Measurements from ENCODE around the gene FSTL1.

FSTL1 gene

GRCh38 chr3:120438216-120438615, 12.6 kb downstream of the FSTL1 start:
- no peak for DNase-seq

DNA sequence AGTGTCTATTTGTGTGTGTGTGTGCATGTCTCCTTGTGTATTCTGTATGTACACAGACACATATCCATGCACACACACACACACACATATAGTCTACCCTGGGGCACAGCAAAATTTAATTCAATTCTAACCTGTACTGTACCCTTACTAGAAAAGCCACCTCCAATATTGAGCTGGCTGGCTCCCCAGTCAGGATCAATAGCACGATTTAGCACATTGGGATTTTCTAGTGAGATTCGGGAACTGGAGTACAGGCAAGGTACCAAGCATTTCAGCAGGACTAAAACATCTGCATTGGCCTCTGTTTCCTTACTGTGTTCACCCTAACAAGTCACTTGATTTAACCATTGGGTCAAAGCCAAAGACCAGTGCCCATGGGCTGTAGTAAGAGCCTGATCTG, 13.2 kb downstream of the FSTL1 start:
- DNase-seq: no peak

DNA sequence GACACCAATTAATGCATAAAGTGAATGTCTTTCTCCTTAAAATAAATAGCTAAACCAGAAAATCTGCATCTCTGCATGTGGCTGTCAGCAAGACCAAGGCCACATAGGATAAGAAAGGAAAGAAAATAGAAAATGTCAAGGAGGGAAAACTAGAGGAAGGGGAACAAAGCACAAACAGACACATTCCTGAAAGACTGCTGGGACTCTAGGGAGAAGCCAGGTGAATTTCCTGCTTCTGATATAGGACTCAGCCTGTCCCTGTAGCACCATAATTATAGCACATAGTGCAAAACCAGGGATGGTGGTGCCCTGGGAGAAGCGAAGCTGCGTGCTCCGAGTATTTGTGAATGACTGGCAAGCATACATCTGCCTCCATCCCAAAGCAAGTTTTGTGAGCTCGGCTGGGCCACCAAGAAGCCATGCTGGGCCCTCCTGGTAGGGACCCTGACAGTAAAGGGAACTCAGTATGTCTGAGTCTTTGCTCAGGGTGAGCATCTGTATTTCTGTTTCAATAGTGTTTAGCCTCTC, 14.2 kb downstream of the FSTL1 start:
- DNase-seq: no peak

- DNase-seq: peak; percentile 86
Observed at GRCh38 chr3:120435621-120436020, 15.2 kb downstream of the FSTL1 start.

DNA sequence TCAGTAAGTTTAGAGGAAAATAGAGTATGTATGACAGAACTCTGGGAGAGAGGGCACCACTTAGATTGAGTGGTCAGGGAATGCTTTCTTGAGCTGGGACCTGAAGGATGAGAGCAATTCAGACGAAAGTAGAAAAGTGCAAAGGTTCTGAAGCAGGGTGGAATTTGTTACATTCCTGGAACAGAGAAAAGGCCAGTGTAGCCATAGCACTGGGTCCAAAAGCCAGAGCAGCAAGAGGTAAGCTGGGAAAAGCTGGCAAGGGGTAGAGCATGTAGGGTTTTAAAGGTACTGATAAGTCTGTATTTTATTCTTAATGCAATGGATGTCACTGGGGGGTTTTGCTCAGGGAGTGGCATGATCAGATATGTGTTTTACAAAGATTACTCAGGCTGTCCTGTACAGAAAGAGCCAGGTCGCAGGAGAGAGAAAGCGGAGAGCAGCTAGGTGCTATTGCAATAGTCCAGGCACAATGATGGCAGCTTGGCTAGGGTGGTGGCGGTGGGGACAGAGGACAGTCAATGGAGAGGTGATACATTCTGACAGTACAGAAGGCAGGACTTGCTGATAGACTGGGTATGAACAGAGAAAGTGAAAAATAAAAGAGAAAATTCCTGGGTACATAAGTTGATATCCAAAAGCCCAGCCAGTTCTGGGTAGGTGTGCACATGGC, 17.0 kb downstream of the FSTL1 start:
- no peak for DNase-seq

GRCh38 chr3:120432150-120432860, 18.5 kb downstream of the FSTL1 start:
- peak; percentile 91 for DNase-seq

DNA sequence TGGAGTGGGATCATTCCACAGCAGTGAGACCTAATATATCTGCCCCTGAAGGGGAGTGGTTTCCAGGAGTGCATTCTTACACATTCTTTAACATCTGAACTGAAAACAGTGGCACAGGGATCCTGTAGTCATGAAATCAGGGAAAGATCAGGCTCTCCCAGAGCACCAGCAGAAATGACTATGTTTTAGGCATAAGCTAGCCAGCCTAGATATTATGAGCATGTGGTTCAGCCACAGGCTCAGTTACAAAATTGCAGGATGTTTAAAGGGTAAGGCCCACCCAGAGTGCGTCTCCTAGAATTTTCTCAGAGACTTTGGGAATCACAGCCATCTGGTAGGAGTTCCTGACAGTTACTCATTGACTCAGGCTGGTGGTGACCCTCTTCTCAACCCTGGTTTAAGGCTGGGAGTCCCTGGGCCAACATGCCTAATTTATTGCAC, 20.9 kb downstream of the FSTL1 start:
- peak; percentile 93 for DNase-seq

DNA sequence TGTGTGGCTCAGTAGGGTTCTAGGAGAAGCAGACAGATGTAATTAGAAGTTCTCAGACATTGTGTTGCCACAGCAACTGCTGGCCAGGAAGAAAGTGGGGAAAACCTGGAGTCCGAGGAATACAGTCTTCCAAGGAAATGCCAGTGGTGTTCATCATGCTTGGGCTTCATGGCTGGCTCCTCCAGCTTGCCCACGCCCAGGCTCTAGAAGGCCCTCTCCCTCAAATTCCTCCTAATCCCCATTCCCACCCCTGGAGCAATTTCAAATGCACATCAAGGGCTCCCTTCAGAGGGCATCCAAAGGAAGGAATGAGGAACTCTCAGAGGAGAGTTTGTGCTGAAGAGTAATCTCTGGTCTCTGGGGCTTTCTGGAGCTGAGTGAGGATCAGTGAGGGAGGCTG, 21.9 kb downstream of the FSTL1 start:
- DNase-seq: peak; percentile 78

GRCh38 chr3:120427201-120427600, 23.6 kb downstream of the FSTL1 start:
- no peak for DNase-seq

- peak; percentile 96 for DNase-seq
Observed at GRCh38 chr3:120425572-120426250, 25.1 kb downstream of the FSTL1 start.

GRCh38 chr3:120424976-120425570, 25.7 kb downstream of the FSTL1 start:
- DNase-seq: no peak

DNA sequence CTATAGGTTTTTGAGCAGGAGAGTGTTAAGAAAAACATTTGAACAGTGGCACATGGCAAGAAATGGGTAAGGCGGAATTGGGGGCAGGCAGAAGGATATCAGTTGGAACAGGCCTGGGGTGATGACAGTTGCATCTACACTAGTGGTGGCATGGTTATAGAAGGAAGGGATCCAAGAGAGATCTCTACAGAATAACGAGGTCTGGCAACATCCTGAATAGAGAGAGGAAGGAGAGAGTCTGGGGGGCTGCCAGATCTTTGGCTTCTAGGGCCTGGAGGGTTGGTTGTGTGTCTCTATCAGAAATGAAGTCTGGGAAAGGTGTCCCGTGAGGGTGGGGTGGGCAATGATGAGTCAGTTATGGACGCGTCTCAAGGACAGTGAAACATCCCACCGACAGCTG, 26.3 kb downstream of the FSTL1 start:
- DNase-seq: no peak

DNA sequence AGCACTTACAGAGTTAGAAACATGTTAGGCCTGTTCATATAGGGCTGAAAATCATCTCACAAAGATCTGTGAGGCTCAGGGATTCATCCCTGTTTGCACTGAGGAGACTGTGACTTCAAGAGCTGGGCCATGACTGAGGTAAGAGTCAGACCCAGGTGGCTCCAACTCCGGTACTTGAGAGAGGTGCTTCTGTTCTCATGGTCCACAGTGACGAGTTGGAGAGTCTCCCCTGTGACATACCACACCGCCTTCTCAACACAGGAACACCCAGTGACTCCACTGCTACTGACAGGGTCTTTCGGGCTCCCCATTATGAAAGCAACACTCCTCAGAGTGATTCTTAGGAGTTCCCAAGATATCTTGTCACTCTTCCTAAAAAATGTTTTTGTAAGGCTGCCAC, 27.4 kb downstream of the FSTL1 start:
- DNase-seq: no peak

DNA sequence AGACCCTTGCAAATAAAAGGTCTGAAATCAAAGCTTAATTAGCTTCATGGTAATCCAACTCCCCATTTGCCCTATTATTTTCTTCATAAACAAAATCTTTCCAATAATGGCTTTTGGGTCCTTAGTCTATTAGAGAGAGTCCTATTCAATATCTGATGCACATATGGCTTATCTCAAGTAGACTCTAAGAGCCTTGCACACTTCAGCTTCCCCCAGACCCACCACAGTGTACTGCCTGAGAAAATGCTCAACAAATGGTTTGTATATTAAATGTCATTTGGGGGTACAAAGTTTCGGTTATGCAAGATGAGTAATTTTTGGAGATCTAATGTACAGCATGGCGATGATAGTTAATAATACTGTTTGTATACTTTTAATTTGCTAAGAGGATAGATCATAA, 28.9 kb downstream of the FSTL1 start:
- no peak for DNase-seq

- peak; percentile 71 for DNase-seq
Observed at GRCh38 chr3:120420928-120421551, 29.8 kb downstream of the FSTL1 start.

- no peak for DNase-seq
Observed at GRCh38 chr3:120420360-120420759, 30.4 kb downstream of the FSTL1 start.

GRCh38 chr3:120419797-120420196, 31.0 kb downstream of the FSTL1 start:
- DNase-seq: no peak

DNA sequence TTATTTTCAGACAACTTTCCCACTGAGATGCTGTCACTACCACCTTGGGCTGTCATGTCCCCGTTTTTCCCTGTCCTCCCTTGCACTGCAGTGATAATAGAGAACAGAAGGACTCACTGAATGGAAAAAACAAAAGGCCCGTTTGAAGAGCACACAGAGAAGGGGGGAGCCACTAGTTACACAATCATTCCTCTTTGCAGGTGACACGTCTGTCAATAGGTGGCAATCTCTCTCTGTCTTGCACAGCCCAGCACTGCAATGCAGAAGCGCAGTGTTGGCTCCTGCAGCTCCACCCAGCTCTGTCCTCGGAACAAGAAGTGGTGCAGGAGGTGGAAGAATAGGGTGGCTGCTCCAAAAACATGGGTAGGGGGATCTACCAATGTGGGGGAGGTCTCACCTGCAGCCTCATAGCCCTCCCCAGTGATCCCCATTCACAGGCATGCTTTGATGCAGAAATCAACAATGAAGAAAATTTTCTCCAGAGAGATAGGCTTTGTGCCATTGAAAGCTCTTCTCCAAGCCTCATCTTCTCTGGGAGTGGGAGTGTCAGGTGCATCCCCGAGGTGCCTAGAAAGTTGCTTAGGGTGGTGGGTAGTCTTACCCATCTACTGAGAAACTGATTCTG, 31.8 kb downstream of the FSTL1 start:
- peak; percentile 56 for DNase-seq

GRCh38 chr3:120418446-120418845, 32.3 kb downstream of the FSTL1 start:
- no peak for DNase-seq

DNA sequence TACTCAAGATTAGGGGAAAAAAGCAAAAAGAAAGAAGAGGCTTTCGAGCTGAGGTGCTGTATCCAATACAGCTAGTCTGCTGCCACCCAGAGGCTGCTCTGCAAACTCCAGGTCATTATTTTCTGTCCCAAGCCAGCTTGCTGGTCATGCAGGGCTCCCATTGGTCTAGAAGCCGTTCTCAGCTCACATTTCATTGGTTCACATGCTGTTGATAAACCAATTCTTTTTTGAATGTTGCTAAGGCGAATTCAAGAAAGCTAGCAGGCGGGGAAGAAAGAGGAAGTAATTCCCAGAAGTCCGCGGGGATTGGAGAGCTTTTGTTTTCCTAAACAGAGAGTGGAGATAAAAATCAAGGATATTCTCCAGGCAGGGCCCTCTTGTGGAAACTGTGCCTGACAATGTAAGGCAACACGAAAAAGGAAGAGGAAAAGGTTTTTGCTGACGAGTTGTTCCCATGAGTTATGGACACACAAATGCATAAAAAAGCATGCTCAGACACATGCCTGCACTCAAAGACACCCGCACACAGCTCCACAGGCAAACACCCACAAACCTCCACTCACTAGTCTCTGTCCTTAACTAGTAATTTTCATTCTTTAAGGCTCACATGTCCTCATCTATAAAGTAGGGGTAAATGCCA, 33.4 kb downstream of the FSTL1 start:
- DNase-seq: peak; percentile 96

DNA sequence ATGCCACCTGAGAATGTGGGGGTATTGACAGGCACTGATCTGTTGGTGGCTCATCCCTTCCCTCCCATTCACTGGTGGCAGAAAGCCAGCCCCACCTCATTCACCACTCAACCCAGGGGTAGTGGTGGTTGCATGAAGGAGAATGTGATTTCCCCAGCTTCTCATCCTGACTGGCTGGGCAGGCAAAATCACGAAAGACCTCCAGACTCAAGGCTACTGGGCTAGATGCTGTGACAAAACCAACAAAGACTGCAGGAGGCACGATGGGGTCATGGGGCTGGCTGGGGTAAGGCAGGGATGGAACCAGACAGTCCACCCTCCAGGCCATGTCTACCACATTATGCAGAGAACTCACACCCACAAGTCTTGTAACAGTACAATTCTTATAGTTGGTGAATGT, 33.9 kb downstream of the FSTL1 start:
- DNase-seq: no peak

- no peak for DNase-seq
Observed at GRCh38 chr3:120415756-120416155, 35.0 kb downstream of the FSTL1 start.

Measured in fibroblast of skin of right biceps (primary cell).